ENCODE results near the gene PRKN.
A peak's percentile ranks its signal among the peaks of the same experiment; 100 is the strongest.

Gene PRKN

DNA sequence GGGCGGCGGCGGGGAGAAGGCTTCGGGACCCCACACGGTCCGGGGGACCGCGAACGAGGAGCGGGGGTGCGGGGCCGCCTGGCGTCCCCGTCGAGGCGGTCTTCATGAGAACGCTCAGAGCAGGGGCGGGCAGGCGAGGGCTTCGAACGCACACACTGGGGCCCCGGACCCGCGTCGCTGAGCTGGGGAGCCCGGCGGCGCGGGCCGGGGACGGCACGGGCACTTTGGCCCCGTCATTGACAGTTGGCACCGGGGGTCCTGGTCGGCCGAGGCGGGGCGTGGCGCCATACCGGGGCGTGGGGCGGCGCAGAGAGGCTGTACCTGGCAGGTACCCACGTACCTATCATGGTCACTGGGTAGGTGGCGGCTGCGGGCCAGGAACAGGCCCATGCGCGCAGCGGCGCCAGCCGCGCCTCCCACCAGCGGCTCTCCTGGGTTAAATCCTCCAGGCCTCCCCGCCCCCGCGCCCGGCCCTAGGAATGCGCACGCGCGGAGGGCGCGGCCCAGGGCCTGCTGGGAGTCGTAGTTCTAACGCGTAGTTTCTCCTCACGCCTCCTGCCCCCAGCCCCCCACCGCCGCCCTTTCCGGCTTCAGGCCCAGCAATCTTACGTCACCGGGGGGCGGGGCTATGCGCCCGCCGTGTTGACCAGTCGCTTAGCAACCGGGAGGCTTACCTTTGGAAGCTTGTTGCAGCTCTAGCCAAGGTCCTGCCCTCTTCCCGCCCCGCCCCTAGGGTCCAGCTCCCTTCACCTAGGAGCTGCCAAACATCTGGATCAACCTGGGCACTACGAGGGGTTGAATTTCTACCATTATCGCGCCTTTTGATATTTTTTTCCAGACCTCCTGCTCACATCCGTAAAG, at the start of gene PRKN, which contains the start of gene PACRG:
Gene PRKN, minus strand, starts transcription at position 445 of the 861 bp plus-strand sequence.
Gene PACRG, plus strand, starts transcription at position 653 of the 861 bp plus-strand sequence.
- no peak for TF ChIP-seq ZNF274 (IDR thresholded peaks at IDR 0.05; ENCODE audit: low read depth, low read length)
- H3K4me3 ChIP-seq (ENCODE audit: low read length) = peak within 1 kb of the TSS; percentile 85

DNA sequence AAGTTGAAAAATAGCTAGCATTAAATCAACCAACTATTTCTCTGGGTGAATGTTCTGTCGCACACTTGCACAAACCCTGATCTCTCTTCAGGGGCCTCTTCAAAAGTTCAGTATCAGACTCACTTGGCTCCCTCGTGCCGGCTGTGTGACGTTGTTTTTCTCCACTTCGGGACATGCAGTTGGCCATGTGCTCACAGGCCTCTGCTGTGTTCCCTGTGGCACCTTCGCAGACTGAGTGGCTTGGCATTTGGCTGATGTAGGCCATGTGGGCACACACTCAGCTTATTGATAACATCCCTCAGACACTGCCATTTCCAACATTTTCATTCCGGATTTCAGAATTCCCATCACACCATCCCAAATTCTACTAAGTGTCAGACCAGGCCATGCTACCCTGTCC, 49.5 kb upstream of the PRKN start:
- H3K4me3 ChIP-seq (ENCODE audit: low read length) = no peak overlapping the region
- TF ChIP-seq ZNF274 (IDR thresholded peaks at IDR 0.05; ENCODE audit: low read depth, low read length) = no peak

DNA sequence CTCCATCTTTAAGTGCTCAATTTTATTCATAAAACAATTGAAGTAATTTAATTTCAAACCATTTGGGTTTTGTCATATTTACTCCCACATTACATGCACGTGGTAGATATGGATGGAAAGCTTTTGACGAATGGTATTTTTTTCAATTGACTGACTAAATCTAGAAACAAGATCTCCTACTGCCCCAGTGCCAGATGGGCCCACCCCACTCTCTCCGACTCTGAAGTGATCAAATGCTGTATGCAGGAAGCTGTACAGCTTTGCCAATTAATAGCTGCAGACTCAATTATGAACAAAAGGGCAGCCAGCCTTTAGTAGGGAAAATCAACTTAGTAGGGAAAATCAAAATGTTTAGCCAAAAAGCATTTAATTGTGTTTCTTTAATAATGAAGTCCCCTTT, 46.4 kb upstream of the PRKN start:
- H3K4me3 ChIP-seq (ENCODE audit: low read length) = no peak overlapping the region
- no peak for TF ChIP-seq ZNF274 (IDR thresholded peaks at IDR 0.05; ENCODE audit: low read depth, low read length)

DNA sequence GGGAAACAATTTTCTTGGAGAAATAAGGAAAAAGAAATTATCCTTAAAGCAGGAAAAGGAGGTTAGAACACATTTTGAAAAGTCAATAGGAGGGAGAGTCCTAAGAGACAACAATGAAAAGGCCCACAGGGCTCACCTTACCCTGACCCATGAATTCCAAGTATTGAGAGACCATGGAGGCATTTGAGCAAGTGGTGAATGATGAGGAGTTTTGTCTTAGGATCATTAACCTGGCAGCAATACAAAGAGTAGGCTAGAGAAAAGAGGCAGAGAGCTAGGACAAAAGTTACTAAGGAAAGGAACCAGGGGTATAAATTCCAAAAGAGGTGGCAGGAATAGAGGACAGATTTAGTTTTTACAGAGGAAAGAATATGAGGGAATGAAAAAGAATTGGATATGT, 44.9 kb upstream of the PRKN start:
- no peak for TF ChIP-seq ZNF274 (IDR thresholded peaks at IDR 0.05; ENCODE audit: low read depth, low read length)
- no peak overlapping the region for H3K4me3 ChIP-seq (ENCODE audit: low read length)

DNA sequence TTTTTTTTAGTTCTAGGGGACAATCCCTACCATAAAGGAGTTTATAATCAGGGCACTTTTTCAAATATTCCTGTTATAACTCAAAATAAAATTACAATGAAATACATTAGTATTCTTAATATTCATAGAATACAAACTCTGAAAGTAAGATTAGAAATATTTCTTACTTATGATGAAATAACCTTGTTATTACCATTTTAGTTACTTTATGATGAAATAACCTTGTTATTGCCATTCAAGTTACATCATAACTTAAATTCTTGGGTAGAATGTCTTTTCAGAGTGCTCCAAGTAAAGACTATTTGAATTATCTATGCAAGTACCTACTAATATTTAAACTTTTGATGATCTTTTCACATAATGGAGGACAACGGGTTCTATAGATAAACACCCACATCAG, 43.4 kb upstream of the PRKN start:
- H3K4me3 ChIP-seq (ENCODE audit: low read length) = no peak overlapping the region
- TF ChIP-seq ZNF274 (IDR thresholded peaks at IDR 0.05; ENCODE audit: low read depth, low read length) = no peak

DNA sequence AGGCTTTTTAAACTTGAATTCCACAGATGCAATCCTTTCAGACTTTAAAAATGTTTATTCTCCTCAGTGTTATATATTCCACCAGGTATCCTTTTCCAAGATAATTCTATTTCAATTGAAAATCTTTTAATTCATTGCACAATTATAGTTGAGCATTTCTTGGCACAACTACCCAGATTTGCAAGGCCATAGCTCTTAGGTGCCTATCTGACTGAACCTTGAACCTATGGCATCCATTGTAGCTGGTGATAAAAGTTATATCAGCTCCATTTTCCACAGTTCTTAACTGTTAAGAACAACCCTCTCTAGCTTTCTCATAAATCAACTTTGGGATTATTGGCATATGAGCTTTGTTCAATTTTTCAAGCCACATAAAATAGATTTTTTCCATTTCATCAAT, 42.6 kb upstream of the PRKN start:
- no peak overlapping the region for H3K4me3 ChIP-seq (ENCODE audit: low read length)
- no peak for TF ChIP-seq ZNF274 (IDR thresholded peaks at IDR 0.05; ENCODE audit: low read depth, low read length)

DNA sequence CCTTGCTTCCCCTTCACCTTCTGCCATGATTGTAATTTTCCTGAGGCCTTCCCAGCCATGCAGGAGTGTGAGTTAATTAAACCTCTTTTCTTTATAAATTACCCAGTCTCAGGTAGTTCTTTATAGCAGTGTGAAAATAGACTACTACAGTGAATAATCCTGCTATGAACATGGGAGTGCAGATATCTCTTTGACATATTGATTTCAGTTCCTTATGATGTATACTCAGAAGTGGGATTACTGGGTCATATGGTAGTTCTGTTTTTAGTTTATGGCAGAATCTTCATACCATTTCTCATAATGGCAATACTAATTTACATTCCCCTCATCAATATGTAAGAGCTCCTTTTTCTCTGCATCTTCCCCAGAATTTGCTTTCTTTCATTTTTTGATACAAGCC, 26.2 kb upstream of the PRKN start:
- H3K4me3 ChIP-seq (ENCODE audit: low read length) = no peak overlapping the region
- TF ChIP-seq ZNF274 (IDR thresholded peaks at IDR 0.05; ENCODE audit: low read depth, low read length) = no peak

DNA sequence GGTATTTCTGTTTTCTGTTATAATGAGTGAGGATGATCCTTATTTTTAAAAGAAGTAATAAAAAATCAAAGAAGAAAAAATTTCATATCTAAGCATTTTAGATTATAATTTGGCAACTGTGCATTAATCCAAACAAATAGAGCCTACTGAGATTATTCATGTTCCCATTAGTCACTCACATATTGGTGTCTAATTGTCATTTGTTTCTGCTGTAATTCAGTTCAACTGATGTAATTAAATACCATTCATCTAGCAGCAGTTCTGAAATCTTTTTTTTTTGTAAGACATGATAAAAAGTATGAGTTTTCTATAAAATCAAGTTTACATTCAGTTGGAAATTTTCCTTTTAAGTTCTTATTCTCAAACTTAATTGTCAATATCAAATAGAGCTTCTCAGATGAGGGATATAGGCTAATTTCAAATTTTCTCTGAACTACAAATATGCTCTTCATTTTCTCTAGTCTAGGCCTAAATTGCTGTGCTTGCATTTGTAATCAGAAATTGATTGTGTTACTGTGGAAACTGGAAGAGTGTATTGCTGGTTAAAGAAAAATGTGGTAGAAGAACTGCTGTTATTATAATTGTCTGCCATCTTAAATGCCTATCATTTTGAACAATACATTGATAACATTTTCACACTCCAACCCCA, 23.8 kb upstream of the PRKN start:
- no peak overlapping the region for H3K4me3 ChIP-seq (ENCODE audit: low read length)
- no peak for TF ChIP-seq ZNF274 (IDR thresholded peaks at IDR 0.05; ENCODE audit: low read depth, low read length)

DNA sequence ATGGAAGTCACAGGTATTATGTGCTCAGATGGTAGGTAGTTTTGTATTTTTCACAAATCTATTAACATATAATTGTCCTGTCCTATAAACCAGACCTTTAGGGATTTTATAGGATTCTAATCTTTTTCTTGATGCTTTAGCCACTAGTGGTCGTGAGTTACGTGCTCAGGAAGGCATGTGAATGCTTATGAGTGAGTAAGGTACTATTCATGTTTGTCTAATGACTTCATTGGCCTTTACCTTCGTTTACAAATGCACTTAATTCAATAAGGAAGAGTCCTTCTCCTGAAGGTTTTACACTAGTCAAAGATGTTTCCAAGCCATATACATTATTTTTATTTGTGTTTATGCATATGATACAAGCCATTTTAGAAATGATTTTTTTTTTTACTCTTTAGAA, 23.2 kb upstream of the PRKN start:
- no peak for TF ChIP-seq ZNF274 (IDR thresholded peaks at IDR 0.05; ENCODE audit: low read depth, low read length)

DNA sequence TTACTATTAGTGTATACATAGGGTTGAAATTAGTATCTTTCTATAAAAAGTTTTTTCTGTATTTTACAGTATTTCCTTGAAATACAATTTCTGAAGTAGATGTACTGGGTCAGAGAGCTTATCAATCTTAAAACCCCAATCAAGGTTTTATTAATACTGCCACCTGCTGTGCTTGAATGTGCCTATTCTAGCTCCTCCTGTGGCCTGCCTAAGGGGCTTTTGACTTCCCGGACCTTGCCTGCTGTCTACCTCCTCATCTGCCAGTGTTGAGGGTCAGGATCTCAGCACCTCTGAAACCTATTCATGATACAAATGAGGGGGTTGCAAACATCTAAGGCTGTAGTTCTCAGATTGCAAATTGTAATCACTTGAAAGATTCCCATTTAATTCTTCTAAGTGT, 9.4 kb upstream of the PRKN start:
- no peak overlapping the region for H3K4me3 ChIP-seq (ENCODE audit: low read length)
- no peak for TF ChIP-seq ZNF274 (IDR thresholded peaks at IDR 0.05; ENCODE audit: low read depth, low read length)

More for the DNA sequence above, 23.2 kb upstream of the PRKN start:
- no peak overlapping the region for H3K4me3 ChIP-seq (ENCODE audit: low read length)

DNA sequence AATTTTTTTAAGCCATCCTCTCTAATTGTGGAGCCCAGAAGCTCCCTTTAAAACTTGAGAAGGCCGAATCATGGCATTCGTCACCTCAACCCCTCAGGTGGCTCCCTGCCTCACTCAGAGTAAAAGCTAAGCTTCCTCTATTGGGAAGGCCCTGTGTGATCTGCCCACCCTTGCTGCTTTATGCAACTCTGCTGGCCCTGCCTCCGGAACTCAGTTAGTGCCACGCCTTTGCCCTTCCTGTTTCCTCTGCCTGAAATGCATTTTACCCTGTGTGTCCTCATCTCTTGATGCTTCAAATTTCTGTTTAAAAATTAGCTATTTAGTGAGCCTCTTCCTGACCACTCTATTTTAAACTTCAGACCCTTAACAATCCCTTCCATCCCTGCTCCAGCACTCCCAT, 5.9 kb upstream of the PRKN start:
- no peak overlapping the region for H3K4me3 ChIP-seq (ENCODE audit: low read length)
- no peak for TF ChIP-seq ZNF274 (IDR thresholded peaks at IDR 0.05; ENCODE audit: low read depth, low read length)

DNA sequence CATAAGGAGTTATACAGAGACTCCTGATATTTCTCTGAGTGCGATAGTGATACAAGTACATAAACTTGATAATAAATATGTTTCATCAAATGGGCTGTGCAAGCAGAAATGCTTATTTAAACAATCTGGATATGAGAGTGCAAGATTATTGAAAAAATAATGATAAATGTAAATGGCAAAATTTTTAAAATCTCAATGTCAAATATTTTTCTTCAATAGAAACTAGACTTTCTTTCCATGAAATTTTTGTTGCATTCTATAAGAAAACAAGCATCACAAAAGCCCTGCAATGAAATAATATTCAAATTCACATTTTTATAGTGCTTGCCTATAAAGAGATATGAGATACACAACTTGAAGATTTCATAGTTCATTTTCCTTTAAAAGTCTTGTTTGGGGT, 2.9 kb upstream of the PRKN start:
- no peak for TF ChIP-seq ZNF274 (IDR thresholded peaks at IDR 0.05; ENCODE audit: low read depth, low read length)
- H3K4me3 ChIP-seq (ENCODE audit: low read length) = no peak overlapping the region

DNA sequence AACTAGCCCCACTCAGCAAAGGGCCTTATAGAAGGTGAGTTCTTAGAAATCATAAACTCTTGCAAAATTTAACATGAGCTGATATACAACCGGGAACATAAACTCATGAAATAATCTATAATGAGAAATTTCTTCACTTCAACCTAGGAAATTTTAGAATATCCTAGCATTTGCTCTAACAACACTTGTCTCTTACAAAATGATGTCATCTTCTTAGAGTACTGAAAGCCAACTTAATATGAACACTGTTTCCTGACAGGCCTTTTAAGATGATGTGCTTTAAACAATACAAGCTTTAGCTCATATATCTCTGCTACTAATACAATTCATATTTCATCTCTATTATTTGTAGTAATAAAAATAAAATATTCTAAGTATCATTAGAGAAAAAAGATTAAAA, 1.1 kb upstream of the PRKN start:
- no peak overlapping the region for H3K4me3 ChIP-seq (ENCODE audit: low read length)
- no peak for TF ChIP-seq ZNF274 (IDR thresholded peaks at IDR 0.05; ENCODE audit: low read depth, low read length)

DNA sequence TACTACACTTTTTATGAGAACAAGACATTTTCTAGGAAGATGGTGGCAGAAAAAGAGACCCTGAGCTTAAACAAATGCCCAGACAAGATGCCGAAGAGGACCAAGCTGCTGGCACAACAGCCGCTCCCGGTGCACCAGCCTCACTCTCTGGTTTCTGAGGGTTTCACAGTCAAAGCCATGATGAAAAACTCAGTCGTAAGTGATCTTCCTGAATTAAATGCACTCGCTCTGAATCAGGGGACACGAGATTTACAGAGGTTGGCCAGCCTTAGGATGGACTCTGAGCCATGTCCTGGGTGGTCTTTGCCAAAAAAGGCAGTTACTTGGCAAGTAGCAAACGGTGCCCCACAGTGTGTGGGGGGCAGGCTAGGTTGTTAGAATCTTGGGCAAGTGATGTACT, 631 bp upstream of the PRKN start:
- peak overlapping the region; percentile 19; the same call in 1 of the 2 replicates for H3K4me3 ChIP-seq (ENCODE audit: low read length)
- no peak for TF ChIP-seq ZNF274 (IDR thresholded peaks at IDR 0.05; ENCODE audit: low read depth, low read length)

DNA sequence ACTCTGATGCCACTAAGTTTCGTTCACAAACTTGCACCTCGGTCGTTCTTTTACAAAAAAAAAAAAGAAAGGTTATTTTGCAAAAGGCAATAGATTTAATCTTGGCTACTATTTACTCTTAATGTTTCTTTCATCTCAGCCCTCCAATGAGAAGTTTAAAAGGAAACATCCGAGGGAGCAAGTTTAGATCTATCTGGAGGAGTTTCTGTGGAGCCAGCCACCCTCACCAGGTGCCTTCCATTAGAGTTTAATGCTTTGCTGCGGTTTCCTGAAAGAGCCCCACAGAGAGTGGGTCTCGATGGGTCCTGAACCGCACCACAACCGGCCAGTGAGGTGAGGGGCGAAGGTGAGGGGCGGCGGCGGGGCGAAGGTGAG, 632 bp downstream of the PRKN start:
- no peak for TF ChIP-seq ZNF274 (IDR thresholded peaks at IDR 0.05; ENCODE audit: low read depth, low read length)
- peak overlapping the region; percentile 85 for H3K4me3 ChIP-seq (ENCODE audit: low read length)

Measured in GM08714 (cell line).